ENCODE results near the gene VSIR.
A peak's percentile ranks its signal among the peaks of the same experiment; 100 is the strongest.

VSIR gene

DNA sequence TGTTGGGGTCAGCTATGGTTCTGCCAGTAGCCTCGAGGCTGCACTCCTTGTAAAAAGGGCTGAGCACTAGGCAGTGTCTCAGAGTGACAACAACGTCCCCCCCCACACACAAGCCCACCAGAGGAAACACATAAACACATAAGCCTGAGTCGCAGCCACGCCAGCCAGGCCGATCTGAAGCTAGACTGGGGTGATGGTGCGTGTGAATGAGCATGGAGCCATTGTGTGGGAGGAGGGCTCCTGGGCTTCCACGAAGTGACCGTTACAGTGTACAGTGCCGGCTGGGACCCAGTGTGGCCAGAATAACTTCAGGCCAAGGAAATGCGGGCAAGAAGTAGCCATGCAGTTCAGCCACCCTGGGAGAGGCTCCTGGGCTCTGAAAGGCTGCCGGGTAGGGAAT lies 50.0 kb downstream of the VSIR start:
- no peaks in the 10 kb centered on the region for H3K4me1 ChIP-seq (ENCODE audit: control insufficient read depth, insufficient read depth, low read depth, low read length)
- no peaks in the 10 kb centered on the region for H3K79me1 ChIP-seq (replicated peaks; ENCODE audit: low read length, poor library complexity, severe bottlenecking)
- H2AK5ac ChIP-seq (ENCODE audit: low read length, severe bottlenecking), result no peak overlapping the region

GRCh38 chr10:71722849-71723248 lies 50.5 kb downstream of the VSIR start:
- DNase-seq, result no peak
- H2AFZ ChIP-seq (ENCODE audit: low read depth, low read length), result no peak overlapping the region
- H3K18ac ChIP-seq (ENCODE audit: low read depth in 1 of 2, low read length in 2 of 2), result no peak overlapping the region
- no peaks in the 10 kb centered on the region for H3K36me3 ChIP-seq (ENCODE audit: control insufficient read depth in 1 of 2, insufficient read depth in 2 of 2, low read depth in 1 of 2, low read length in 2 of 2)
- no peak overlapping the region for H4K91ac ChIP-seq (ENCODE audit: low read length)
- no peak overlapping the region for H3K9ac ChIP-seq (ENCODE audit: low read length)
- no peak overlapping the region for H3K4ac ChIP-seq (ENCODE audit: low read depth in 1 of 2, low read length in 2 of 2)
- no peak overlapping the region for H4K8ac ChIP-seq (ENCODE audit: low read length)
- H3K27ac ChIP-seq (ENCODE audit: low read length, poor library complexity, severe bottlenecking), result no peak overlapping the region
- 81% methylated on average over 1 of the region's 1 CpG for WGBS
- H3K9me3 ChIP-seq (ENCODE audit: control insufficient read depth, low read length), result no peaks in the 10 kb centered on the region
- no peaks in the 10 kb centered on the region for H3K79me1 ChIP-seq (replicated peaks; ENCODE audit: low read length, poor library complexity, severe bottlenecking)
- H2BK12ac ChIP-seq (ENCODE audit: low read length in 2 of 2), result no peak overlapping the region
- no peak overlapping the region for H2BK15ac ChIP-seq (ENCODE audit: low read depth, poor library complexity, severe bottlenecking)
- no peak overlapping the region for H3K14ac ChIP-seq (ENCODE audit: low read length in 2 of 2)
- no peak overlapping the region for H2BK120ac ChIP-seq (ENCODE audit: low read depth, low read length)
- no peak overlapping the region for H3K23ac ChIP-seq (ENCODE audit: low read length in 2 of 2)
- no peak overlapping the region for H3K4me3 ChIP-seq (ENCODE audit: insufficient read depth in 1 of 2, low read depth in 1 of 2, low read length in 2 of 2)
- H2BK5ac ChIP-seq (ENCODE audit: low read depth, low read length, poor library complexity, severe bottlenecking), result no peak overlapping the region
- no peaks in the 10 kb centered on the region for H3K4me1 ChIP-seq (ENCODE audit: control insufficient read depth, insufficient read depth, low read depth, low read length)
- no peak overlapping the region for H3K4me2 ChIP-seq (ENCODE audit: low read length, poor library complexity, severe bottlenecking)
- H3K27me3 ChIP-seq (ENCODE audit: control insufficient read depth in 1 of 2, insufficient read depth in 1 of 2, low read length in 2 of 2), result peaks cover 9 to 61% of the 10 kb centered on the region in 2 experiments
- H2AK5ac ChIP-seq (ENCODE audit: low read length, severe bottlenecking), result no peak overlapping the region

More for the DNA sequence above, 50.0 kb downstream of the VSIR start:
- H2BK12ac ChIP-seq (ENCODE audit: low read length in 2 of 2), result no peak overlapping the region
- DNase-seq, result no peak
- 94% methylated on average over 10 of the region's 11 CpGs for WGBS
- no peak overlapping the region for H4K8ac ChIP-seq (ENCODE audit: low read length)
- H3K36me3 ChIP-seq (ENCODE audit: control insufficient read depth in 1 of 2, insufficient read depth in 2 of 2, low read depth in 1 of 2, low read length in 2 of 2), result no peaks in the 10 kb centered on the region
- no peak overlapping the region for H3K18ac ChIP-seq (ENCODE audit: low read depth in 1 of 2, low read length in 2 of 2)
- no peak overlapping the region for H3K27ac ChIP-seq (ENCODE audit: low read length, poor library complexity, severe bottlenecking)
- no peak overlapping the region for H2BK15ac ChIP-seq (ENCODE audit: low read depth, poor library complexity, severe bottlenecking)
- no peak overlapping the region for H2BK5ac ChIP-seq (ENCODE audit: low read depth, low read length, poor library complexity, severe bottlenecking)
- H2BK120ac ChIP-seq (ENCODE audit: low read depth, low read length), result no peak overlapping the region
- no peak overlapping the region for H3K23ac ChIP-seq (ENCODE audit: low read length in 2 of 2)
- H3K4me2 ChIP-seq (ENCODE audit: low read length, poor library complexity, severe bottlenecking), result no peak overlapping the region
- H3K4me3 ChIP-seq (ENCODE audit: insufficient read depth in 1 of 2, low read depth in 1 of 2, low read length in 2 of 2), result peak overlapping the region in 1 of 2 experiments; percentile 4
- no peak overlapping the region for H4K91ac ChIP-seq (ENCODE audit: low read length)
- peak overlapping the region in 1 of 2 experiments; percentile 23 for H3K14ac ChIP-seq (ENCODE audit: low read length in 2 of 2)
- no peak overlapping the region for H3K4ac ChIP-seq (ENCODE audit: low read depth in 1 of 2, low read length in 2 of 2)
- no peaks in the 10 kb centered on the region for H3K9me3 ChIP-seq (ENCODE audit: control insufficient read depth, low read length)
- H3K9ac ChIP-seq (ENCODE audit: low read length), result no peak overlapping the region
- no peak overlapping the region for H2AFZ ChIP-seq (ENCODE audit: low read depth, low read length)
- H3K27me3 ChIP-seq (ENCODE audit: control insufficient read depth in 1 of 2, insufficient read depth in 1 of 2, low read length in 2 of 2), result peaks cover 9 to 65% of the 10 kb centered on the region in 2 experiments

GRCh38 chr10:71721313-71721712 lies 52.0 kb downstream of the VSIR start:
- no peak overlapping the region for H3K4me2 ChIP-seq (ENCODE audit: low read length, poor library complexity, severe bottlenecking)
- H3K27ac ChIP-seq (ENCODE audit: low read length, poor library complexity, severe bottlenecking), result no peak overlapping the region
- no peak overlapping the region for H2BK120ac ChIP-seq (ENCODE audit: low read depth, low read length)
- H3K9ac ChIP-seq (ENCODE audit: low read length), result no peak overlapping the region
- WGBS, result 83% methylated on average over 6 of the region's 6 CpGs
- H3K23ac ChIP-seq (ENCODE audit: low read length in 2 of 2), result no peak overlapping the region
- H3K4ac ChIP-seq (ENCODE audit: low read depth in 1 of 2, low read length in 2 of 2), result no peak overlapping the region
- no peak overlapping the region for H2AFZ ChIP-seq (ENCODE audit: low read depth, low read length)
- no peak overlapping the region for H4K91ac ChIP-seq (ENCODE audit: low read length)
- H3K9me3 ChIP-seq (ENCODE audit: control insufficient read depth, low read length), result no peaks in the 10 kb centered on the region
- no peaks in the 10 kb centered on the region for H3K79me1 ChIP-seq (replicated peaks; ENCODE audit: low read length, poor library complexity, severe bottlenecking)
- DNase-seq, result no peak
- no peaks in the 10 kb centered on the region for H3K36me3 ChIP-seq (ENCODE audit: control insufficient read depth in 1 of 2, insufficient read depth in 2 of 2, low read depth in 1 of 2, low read length in 2 of 2)
- no peak overlapping the region for H4K8ac ChIP-seq (ENCODE audit: low read length)
- H3K4me1 ChIP-seq (ENCODE audit: control insufficient read depth, insufficient read depth, low read depth, low read length), result no peaks in the 10 kb centered on the region
- no peak overlapping the region for H3K18ac ChIP-seq (ENCODE audit: low read depth in 1 of 2, low read length in 2 of 2)
- H3K27me3 ChIP-seq (ENCODE audit: control insufficient read depth in 1 of 2, insufficient read depth in 1 of 2, low read length in 2 of 2), result peaks cover 4 to 56% of the 10 kb centered on the region in 2 experiments
- no peak overlapping the region for H2BK5ac ChIP-seq (ENCODE audit: low read depth, low read length, poor library complexity, severe bottlenecking)
- no peak overlapping the region for H2AK5ac ChIP-seq (ENCODE audit: low read length, severe bottlenecking)
- H2BK12ac ChIP-seq (ENCODE audit: low read length in 2 of 2), result no peak overlapping the region
- no peak overlapping the region for H3K4me3 ChIP-seq (ENCODE audit: insufficient read depth in 1 of 2, low read depth in 1 of 2, low read length in 2 of 2)
- no peak overlapping the region for H3K14ac ChIP-seq (ENCODE audit: low read length in 2 of 2)
- H2BK15ac ChIP-seq (ENCODE audit: low read depth, poor library complexity, severe bottlenecking), result no peak overlapping the region

DNA sequence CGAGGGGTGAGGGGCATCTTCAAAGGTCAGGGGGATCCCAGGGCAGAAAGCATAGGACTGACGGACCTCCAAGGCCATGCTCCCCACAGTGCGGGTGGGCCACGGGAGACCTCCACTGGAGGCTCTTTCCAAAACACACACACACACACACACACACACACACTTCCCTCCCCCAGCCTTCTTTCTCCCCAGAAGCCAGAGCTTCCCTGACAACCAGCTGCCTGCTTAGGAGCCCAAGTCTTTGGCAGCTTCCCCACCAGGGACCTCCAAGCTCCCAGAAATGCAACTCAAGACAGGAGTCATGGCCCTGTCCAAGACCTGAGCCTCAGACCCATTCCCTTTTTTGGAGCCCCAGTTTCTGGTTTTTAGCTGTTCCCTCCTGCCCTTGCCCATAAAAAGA lies 53.0 kb downstream of the VSIR start:
- H3K4me1 ChIP-seq (ENCODE audit: control insufficient read depth, insufficient read depth, low read depth, low read length), result no peaks in the 10 kb centered on the region
- H3K4ac ChIP-seq (ENCODE audit: low read depth in 1 of 2, low read length in 2 of 2), result no peak overlapping the region
- H2BK15ac ChIP-seq (ENCODE audit: low read depth, poor library complexity, severe bottlenecking), result no peak overlapping the region
- no peak overlapping the region for H2BK5ac ChIP-seq (ENCODE audit: low read depth, low read length, poor library complexity, severe bottlenecking)
- H3K9me3 ChIP-seq (ENCODE audit: control insufficient read depth, low read length), result no peaks in the 10 kb centered on the region
- no peak for DNase-seq
- H3K9ac ChIP-seq (ENCODE audit: low read length), result no peak overlapping the region
- no peak overlapping the region for H3K23ac ChIP-seq (ENCODE audit: low read length in 2 of 2)
- no peak overlapping the region for H3K27ac ChIP-seq (ENCODE audit: low read length, poor library complexity, severe bottlenecking)
- H2BK120ac ChIP-seq (ENCODE audit: low read depth, low read length), result no peak overlapping the region
- H4K8ac ChIP-seq (ENCODE audit: low read length), result no peak overlapping the region
- H3K14ac ChIP-seq (ENCODE audit: low read length in 2 of 2), result no peak overlapping the region
- H3K79me1 ChIP-seq (replicated peaks; ENCODE audit: low read length, poor library complexity, severe bottlenecking), result no peaks in the 10 kb centered on the region
- H3K18ac ChIP-seq (ENCODE audit: low read depth in 1 of 2, low read length in 2 of 2), result no peak overlapping the region
- H3K4me3 ChIP-seq (ENCODE audit: insufficient read depth in 1 of 2, low read depth in 1 of 2, low read length in 2 of 2), result no peak overlapping the region
- no peaks in the 10 kb centered on the region for H3K36me3 ChIP-seq (ENCODE audit: control insufficient read depth in 1 of 2, insufficient read depth in 2 of 2, low read depth in 1 of 2, low read length in 2 of 2)
- H2AFZ ChIP-seq (ENCODE audit: low read depth, low read length), result no peak overlapping the region
- H2AK5ac ChIP-seq (ENCODE audit: low read length, severe bottlenecking), result no peak overlapping the region
- H2BK12ac ChIP-seq (ENCODE audit: low read length in 2 of 2), result no peak overlapping the region
- WGBS, result 67% methylated on average over 4 of the region's 4 CpGs
- peaks cover 4 to 58% of the 10 kb centered on the region in 2 experiments for H3K27me3 ChIP-seq (ENCODE audit: control insufficient read depth in 1 of 2, insufficient read depth in 1 of 2, low read length in 2 of 2)
- no peak overlapping the region for H3K4me2 ChIP-seq (ENCODE audit: low read length, poor library complexity, severe bottlenecking)
- H4K91ac ChIP-seq (ENCODE audit: low read length), result no peak overlapping the region

Measured in mesenchymal stem cell (in vitro differentiated cells and primary cell).